ENCODE results near the gene CASD1. TPM values are rescaled to one million over a fixed set of nuclear protein-coding genes. Genes with fewer than 3 reads are reported as not detected.

Gene CASD1
- total and polyA plus RNA-seq, 2 of the 4 experiments (the other 2 are of a cell fraction): 4.0 to 4.5 TPM

- ATAC-seq (ENCODE audit: low read depth): no peak
These were observed 26.8 kb upstream of the CASD1 start for GRCh38 chr7:94482796-94483195.

More at GRCh38 chr7:94482796-94483195, 26.8 kb upstream of the CASD1 start:
- ChIA-PET CTCF (no interaction called here), POLR2A (ENCODE audit: unreplicated experiment) (no interaction called here)
- no peaks in the 10 kb centered on the region for H4K20me1 ChIP-seq (ENCODE audit: insufficient read depth, low read length)
- H3K4me2 ChIP-seq (ENCODE audit: low read depth, low read length): no peak overlapping the region
- dilution Hi-C loops (cut with HindIII; ENCODE audit: low sequenced_read_pairs, unreplicated experiment) (no loop called here), intact Hi-C loops (cut with micrococcal nuclease) (no loop called here), in situ Hi-C loops (cut with MboI; ENCODE audit: low sequenced_read_pairs) (no loop called here)
- H3K27ac ChIP-seq (ENCODE audit: insufficient read depth, low read length): no peak overlapping the region
- no peaks in the 10 kb centered on the region for H3K9me3 ChIP-seq (ENCODE audit: control insufficient read depth, insufficient read depth, low read length)
- BruUV-seq (replicated peaks): no TSS peak
- no peak overlapping the region for H2AFZ ChIP-seq (replicated peaks; ENCODE audit: low read length, poor library complexity)
- no peaks in the 10 kb centered on the region for H3K36me3 ChIP-seq (ENCODE audit: control insufficient read depth, insufficient read depth, low read length)
- no peak for DNase-seq
- H2BK20ac ChIP-seq (ENCODE audit: low read depth, low read length): no peak overlapping the region
- no peak overlapping the region for H3K56ac ChIP-seq (ENCODE audit: extremely low read depth, insufficient read depth, low read length)
- H2BK120ac ChIP-seq (ENCODE audit: low read depth, low read length): no peak overlapping the region
- no peak overlapping the region for H3K14ac ChIP-seq (replicated peaks; ENCODE audit: low read depth, low read length)
- H3K4ac ChIP-seq (ENCODE audit: low read depth, low read length): no peak overlapping the region
- H4K91ac ChIP-seq (ENCODE audit: insufficient read depth, low read depth, low read length): no peak overlapping the region
- H3K27me3 ChIP-seq (ENCODE audit: control insufficient read depth, insufficient read depth, low read length): peaks cover 2% of the 10 kb centered on the region; the same call in 1 of the 2 replicates
- no peaks in the 10 kb centered on the region for H3K4me1 ChIP-seq (ENCODE audit: control insufficient read depth, insufficient read depth, low read length)
- no peaks in the 10 kb centered on the region for H3K79me1 ChIP-seq (ENCODE audit: low read depth in 1 of 2, low read length in 2 of 2)
- no peaks in the 10 kb centered on the region for H3K9me1 ChIP-seq (ENCODE audit: insufficient read depth, low read length)
- 73% methylated on average over 3 of the region's 9 CpGs; no CpG with 5 or more reads in 1 of the 2 experiments for WGBS, 2 experiments (ENCODE audit: extremely low coverage in 2 of 2, insufficient read length in 1 of 2)
- no peak overlapping the region for H2BK15ac ChIP-seq (ENCODE audit: low read depth, low read length)
- H4K8ac ChIP-seq (ENCODE audit: low read depth in 2 of 2, low read length in 2 of 2): no peak overlapping the region
- no peak overlapping the region for H4K5ac ChIP-seq (ENCODE audit: low read depth, low read length)
- no peak overlapping the region for H2BK5ac ChIP-seq (ENCODE audit: low read depth, low read length, poor library complexity, severe bottlenecking)
- H3K18ac ChIP-seq (ENCODE audit: low read depth, low read length): no peak overlapping the region
- H2AK9ac ChIP-seq (replicated peaks; ENCODE audit: low read depth, low read length, poor library complexity): no peak overlapping the region
- no peak overlapping the region for H3K9ac ChIP-seq (ENCODE audit: low read depth, low read length)
- TF ChIP-seq RFX5 (IDR thresholded peaks at IDR 0.05; ENCODE audit: low read depth, low read length): no peak
- TF ChIP-seq POLR2A (IDR thresholded peaks at IDR 0.05; ENCODE audit: low read depth, low read length): no peak
- TF ChIP-seq ELK1 (IDR thresholded peaks at IDR 0.05; ENCODE audit: borderline replicate concordance, low read depth, low read length): no peak
- no peak for TF ChIP-seq CHD1 (IDR thresholded peaks at IDR 0.05; ENCODE audit: low read depth, low read length)
- TF ChIP-seq NFE2L2 (IDR thresholded peaks at IDR 0.05; ENCODE audit: low read depth, low read length): no peak
- TF ChIP-seq MAFK (IDR thresholded peaks at IDR 0.05; ENCODE audit: low read depth, low read length): no peak
- no peak for TF ChIP-seq SMC3 (IDR thresholded peaks at IDR 0.05; ENCODE audit: low read depth, low read length)
- TF ChIP-seq CEBPB (IDR thresholded peaks at IDR 0.05; ENCODE audit: low read depth, low read length): no peak
- no peak for TF ChIP-seq RAD21 (IDR thresholded peaks at IDR 0.05; ENCODE audit: low read length)
- TF ChIP-seq CTCF (conservative IDR thresholded peaks at IDR 0.05; ENCODE audit: low read depth, low read length): no peak
- TF ChIP-seq USF2 (IDR thresholded peaks at IDR 0.05; ENCODE audit: low read depth, low read length): no peak
- no peak for TF ChIP-seq MAZ (IDR thresholded peaks at IDR 0.05; ENCODE audit: borderline replicate concordance, low read depth, low read length)
- TF ChIP-seq RCOR1 (IDR thresholded peaks at IDR 0.05; ENCODE audit: insufficient replicate concordance, low read length): no peak
- no peak overlapping the region for H2AK5ac ChIP-seq (ENCODE audit: low read depth, low read length)
- no peak overlapping the region for H3K23ac ChIP-seq (ENCODE audit: low read depth, low read length)
- H3K4me3 ChIP-seq (ENCODE audit: insufficient read depth, low read depth, low read length): no peak overlapping the region
